Breast epithelium (tissue), 4 donors: ENCODE data around the gene PHACTR1. TPM values are rescaled to one million over a fixed set of nuclear protein-coding genes. Genes with fewer than 3 reads are reported as not detected.

Source experiments
- DNase-seq, 2 donors: peaks; one replicate each; pipeline ENCODE4 v3.0.0-alpha.2; 2019; ENCODE audit warnings: low spot score in 2 of 2
- H3K27ac ChIP-seq, 2 donors: fragments of 200-600 bp; sonication (generic) in 1 of 2; one replicate each; pipeline ENCODE4 v1.5.1; 2016 to 2019; ENCODE audit warnings: mild to moderate bottlenecking in 1 of 2
- H3K27me3 ChIP-seq, 2 donors: fragments of 200-600 bp; sonication (generic) in 1 of 2; one replicate each; pipeline versions ENCODE4 v1.5.1 to v1.6.0; 2017 to 2019; ENCODE audit warnings: control low read depth in 1 of 2, mild to moderate bottlenecking in 1 of 2
- H3K36me3 ChIP-seq: fragments of 200-600 bp; one replicate; pipeline ENCODE4 v1.5.1; 2019
- H3K4me1 ChIP-seq, 2 donors: fragments of 200-600 bp; sonication (generic); one replicate each; pipeline ENCODE4 v1.5.1; 2016 to 2019; ENCODE audit warnings: control low read depth in 1 of 2
- H3K4me3 ChIP-seq, 3 donors: fragments of 200-600 bp; sonication (generic); 1 replicate in 2 of 3; 2 replicates in 1 of 3; pipeline ENCODE4 v1.5.1; 2016 to 2019; ENCODE audit warnings: mild to moderate bottlenecking in 3 of 3, moderate library complexity in 2 of 3
- H3K9me3 ChIP-seq, 2 donors: fragments of 200-600 bp; sonication (generic) in 1 of 2; one replicate each; pipeline ENCODE4 v1.5.1; 2016 to 2019; ENCODE audit warnings: control low read depth in 1 of 2
- CTCF ChIP-seq, 3 donors: fragments of 450-650 bp; IDR thresholded peaks; one replicate each; pipeline ENCODE4 v1.5.1; 2016 to 2017; ENCODE audit warnings: antibody characterized with exemption in 3 of 3, mild to moderate bottlenecking in 3 of 3, moderate library complexity in 3 of 3
- POLR2A ChIP-seq: fragments of 450-650 bp; IDR thresholded peaks from one replicate; pipeline ENCODE4 v1.6.1; 2016; ENCODE audit warnings: antibody characterized with exemption, mild to moderate bottlenecking, moderate library complexity
- POLR2AphosphoS5 ChIP-seq, 3 donors: sonication (generic); formaldehyde crosslinking; IDR thresholded peaks; one replicate each; pipeline ENCODE4 v1.6.1; 2017; ENCODE audit warnings: antibody characterized with exemption in 3 of 3
- intact Hi-C: fragments of 100-400 bp; cut with DNase I; formaldehyde crosslinking; loops from one replicate; pipeline ENCODE4 v1.15.1; 2023; ENCODE audit warnings: low total_unique reads
- total RNA-seq, 3 donors: library from RNA; depleted of rRNA; stranded (reverse); fragments of >200 nt; gene quantifications; one replicate each; pipeline ENCODE4 v1.1.0, GENCODE V29; 2016

PHACTR1 gene
- total RNA-seq, 3 donors from 2014 or later: 4.1 to 5.6 (median 4.6) TPM

- peak overlapping the region; percentile 74 to 85 for H3K27ac ChIP-seq
- H3K27me3 ChIP-seq: no peaks in the 10 kb centered on the region
- intact Hi-C loops: no loop called here
- H3K4me1 ChIP-seq: no peaks in the 10 kb centered on the region
- no peak overlapping the region for H3K4me3 ChIP-seq
- no peaks in the 10 kb centered on the region for H3K36me3 ChIP-seq
- TF ChIP-seq CTCF (IDR thresholded peaks at IDR 0.05) (no peak), POLR2A (no peak), POLR2AphosphoS5 (IDR thresholded peaks at IDR 0.05) (peak; percentile 48 to 75 (median 67))
- no peaks in the 10 kb centered on the region for H3K9me3 ChIP-seq
- DNase-seq: peak in 1 of 2 donors; percentile 52
Measured at GRCh38 chr6:13302751-13303667, 586.4 kb downstream of the PHACTR1 start.

GRCh38 chr6:13303668-13304017, 587.1 kb downstream of the PHACTR1 start:
- no peak overlapping the region for H3K4me3 ChIP-seq
- H3K27me3 ChIP-seq: no peaks in the 10 kb centered on the region
- DNase-seq: peak in 1 of 2 donors; percentile 30
- intact Hi-C loops: no loop called here
- H3K27ac ChIP-seq: peak overlapping the region; percentile 74 to 85
- H3K36me3 ChIP-seq: no peaks in the 10 kb centered on the region
- H3K4me1 ChIP-seq: no peaks in the 10 kb centered on the region
- no peaks in the 10 kb centered on the region for H3K9me3 ChIP-seq
- TF ChIP-seq CTCF (IDR thresholded peaks at IDR 0.05) (no peak), POLR2AphosphoS5 (IDR thresholded peaks at IDR 0.05) (no peak), POLR2A (no peak)

- Histone ChIP-seq H3K4me1 (no peaks in the 10 kb centered on the region), H3K27me3 (no peaks in the 10 kb centered on the region), H3K36me3 (no peaks in the 10 kb centered on the region), H3K4me3 (no peak overlapping the region), H3K9me3 (no peaks in the 10 kb centered on the region), H3K27ac (peak overlapping the region; percentile 65 to 85)
- no peak for TF ChIP-seq POLR2AphosphoS5 (IDR thresholded peaks at IDR 0.05)
- TF ChIP-seq POLR2A: no peak
- TF ChIP-seq CTCF (IDR thresholded peaks at IDR 0.05): no peak
- no peak for DNase-seq
- intact Hi-C loops: no loop called here
Measured at GRCh38 chr6:13304101-13304500, 587.5 kb downstream of the PHACTR1 start.

GRCh38 chr6:13304580-13305260, 588.2 kb downstream of the PHACTR1 start:
- Histone ChIP-seq H3K27ac (peak overlapping the region; percentile 65 to 85), H3K4me1 (no peaks in the 10 kb centered on the region), H3K9me3 (no peaks in the 10 kb centered on the region), H3K36me3 (no peaks in the 10 kb centered on the region), H3K4me3 (no peak overlapping the region), H3K27me3 (no peaks in the 10 kb centered on the region)
- intact Hi-C loops: no loop called here
- TF ChIP-seq POLR2AphosphoS5 (IDR thresholded peaks at IDR 0.05) (no peak), CTCF (IDR thresholded peaks at IDR 0.05) (no peak), POLR2A (no peak)
- DNase-seq: no peak

- DNase-seq: no peak
- H3K4me3 ChIP-seq: no peak overlapping the region
- no peaks in the 10 kb centered on the region for H3K4me1 ChIP-seq
- no peaks in the 10 kb centered on the region for H3K36me3 ChIP-seq
- H3K27ac ChIP-seq: peak overlapping the region in 1 of 2 donors; percentile 65
- no peaks in the 10 kb centered on the region for H3K9me3 ChIP-seq
- TF ChIP-seq CTCF (IDR thresholded peaks at IDR 0.05) (no peak), POLR2AphosphoS5 (IDR thresholded peaks at IDR 0.05) (no peak), POLR2A (no peak)
- no peaks in the 10 kb centered on the region for H3K27me3 ChIP-seq
- intact Hi-C loops: no loop called here
Measured at GRCh38 chr6:13305288-13305687, 588.7 kb downstream of the PHACTR1 start.
